Neuron (in vitro differentiated cells): ENCODE measurements around the gene NOL12.

Source experiments
- H2AFZ ChIP-seq: one replicate; pipeline ENCODE4 v1.6.1; 2013; ENCODE audit warnings: low read depth, mild to moderate bottlenecking, inconsistent platforms, low read length, moderate library complexity
- H3K27me3 ChIP-seq: one replicate; pipeline ENCODE4 v1.6.1; 2013; ENCODE audit warnings: low read length; ENCODE audit not compliant: insufficient read depth
- H3K36me3 ChIP-seq: one replicate; pipeline ENCODE4 v1.6.1; 2013; ENCODE audit warnings: low read length; ENCODE audit not compliant: insufficient read depth
- H3K4me1 ChIP-seq: one replicate; pipeline ENCODE4 v1.6.1; 2013; ENCODE audit warnings: low read length; ENCODE audit not compliant: insufficient read depth
- H3K4me3 ChIP-seq: 2 replicates; pipeline ENCODE4 v1.5.1; 2013; ENCODE audit warnings: mild to moderate bottlenecking, low read length, moderate library complexity
- H3K9me3 ChIP-seq: one replicate; pipeline ENCODE4 v1.6.1; 2013; ENCODE audit warnings: low read length

The NOL12 gene, protein sequence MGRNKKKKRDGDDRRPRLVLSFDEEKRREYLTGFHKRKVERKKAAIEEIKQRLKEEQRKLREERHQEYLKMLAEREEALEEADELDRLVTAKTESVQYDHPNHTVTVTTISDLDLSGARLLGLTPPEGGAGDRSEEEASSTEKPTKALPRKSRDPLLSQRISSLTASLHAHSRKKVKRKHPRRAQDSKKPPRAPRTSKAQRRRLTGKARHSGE

GRCh38 chr22:37686002-37686982 is at the start of gene NOL12:
NOL12 (plus strand) TSS chr22:37686343; CDS start chr22:37686393, 50 bp downstream.
- Histone ChIP-seq H3K4me3 (peak within 1 kb of the TSS; percentile 80), H3K4me1 (peaks cover 3% of the 10 kb centered on the region), H2AFZ (peak within 1 kb of the TSS; percentile 78), H3K27me3 (no peaks in the 10 kb centered on the region), H3K36me3 (peaks cover 14% of the 10 kb centered on the region), H3K9me3 (no peaks in the 10 kb centered on the region)

GRCh38 chr22:37636949-37637273 is 49.2 kb upstream of the NOL12 start:
- H2AFZ ChIP-seq: no peak overlapping the region
- peaks cover 7% of the 10 kb centered on the region for H3K36me3 ChIP-seq
- peaks cover 41% of the 10 kb centered on the region for H3K4me1 ChIP-seq
- H3K4me3 ChIP-seq: no peak overlapping the region
- no peaks in the 10 kb centered on the region for H3K27me3 ChIP-seq
- H3K9me3 ChIP-seq: no peaks in the 10 kb centered on the region

DNA sequence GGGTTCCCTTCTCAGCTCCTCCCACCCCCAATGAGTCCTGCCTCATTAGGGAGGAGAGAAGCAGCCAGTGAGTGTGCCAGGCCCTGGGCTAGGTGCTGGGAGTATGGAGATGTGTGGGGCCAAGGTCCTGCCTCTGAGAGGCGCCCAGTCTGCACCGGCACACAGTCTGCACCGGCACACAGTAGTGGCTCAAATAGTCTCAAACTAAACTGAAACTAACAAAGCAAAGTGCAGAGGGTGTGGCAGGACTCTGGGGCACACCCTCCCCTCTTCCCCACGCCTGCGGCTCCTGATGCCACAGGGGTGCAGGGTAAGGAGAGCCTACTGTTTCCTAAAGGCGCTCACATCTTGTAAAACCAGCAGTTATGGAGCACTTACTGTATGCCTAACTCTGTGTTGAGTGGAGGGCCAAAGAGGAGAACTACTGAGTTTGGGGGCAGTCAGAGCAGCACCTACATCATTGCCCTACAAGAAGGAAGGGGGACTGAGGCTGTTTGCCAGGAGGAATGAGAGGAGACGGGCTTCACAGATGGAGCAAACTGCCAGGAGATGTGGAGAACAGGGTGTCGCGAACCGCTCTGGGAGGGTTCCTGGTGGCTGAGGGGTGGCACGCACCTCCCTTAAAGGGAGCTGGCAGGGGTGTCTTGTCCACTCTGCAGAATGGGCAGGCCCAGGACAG is 47.6 kb upstream of the NOL12 start:
- Histone ChIP-seq H3K36me3 (no peaks in the 10 kb centered on the region), H3K4me1 (peaks cover 30% of the 10 kb centered on the region), H2AFZ (no peak overlapping the region), H3K4me3 (no peak overlapping the region), H3K9me3 (no peaks in the 10 kb centered on the region), H3K27me3 (no peaks in the 10 kb centered on the region)

DNA sequence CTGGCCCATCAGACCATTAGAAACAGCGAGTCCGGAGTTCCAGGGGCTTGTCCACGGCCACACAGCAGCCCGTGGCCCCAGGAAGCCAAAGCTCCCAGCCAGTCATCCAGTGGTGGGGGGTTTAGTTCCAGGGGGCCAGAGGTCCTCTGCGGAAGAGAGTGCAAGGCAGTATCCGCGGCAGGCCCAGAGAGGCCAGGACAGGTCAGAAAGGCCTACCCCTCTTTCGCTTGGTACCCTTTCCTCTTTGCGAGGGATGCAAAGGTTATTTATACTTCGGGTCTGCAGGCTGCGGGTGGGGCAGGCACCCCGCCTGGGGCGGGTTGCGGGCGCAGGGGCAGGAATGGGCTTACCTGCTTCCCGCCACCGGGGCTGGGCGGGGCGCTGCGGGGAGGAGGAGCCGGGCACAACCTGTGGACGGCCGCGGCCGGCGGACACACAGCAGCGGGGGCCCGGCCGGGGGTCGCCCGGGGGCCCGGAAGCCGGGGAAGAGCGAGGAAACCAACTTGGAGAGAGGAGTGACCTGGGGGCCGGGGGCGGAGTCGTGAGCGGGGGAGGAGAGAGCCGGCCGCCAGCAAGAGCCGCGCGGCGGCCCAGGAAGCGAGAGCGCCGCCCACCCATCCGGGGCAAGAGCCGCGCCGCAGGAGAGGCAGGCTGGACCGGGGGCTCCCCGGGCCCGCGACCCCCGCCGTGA is 46.9 kb upstream of the NOL12 start, which contains the start of gene SH3BP1:
TSS of gene SH3BP1 (plus strand) at position 600 of the 691 bp plus-strand sequence. CDS start 119 bp downstream, outside the sequence.
- Histone ChIP-seq H3K36me3 (no peaks in the 10 kb centered on the region), H3K4me1 (peaks cover 23% of the 10 kb centered on the region), H3K9me3 (no peaks in the 10 kb centered on the region), H3K27me3 (no peaks in the 10 kb centered on the region), H2AFZ (peak within 1 kb of the TSS; percentile 66), H3K4me3 (peak within 1 kb of the TSS; percentile 41)

DNA sequence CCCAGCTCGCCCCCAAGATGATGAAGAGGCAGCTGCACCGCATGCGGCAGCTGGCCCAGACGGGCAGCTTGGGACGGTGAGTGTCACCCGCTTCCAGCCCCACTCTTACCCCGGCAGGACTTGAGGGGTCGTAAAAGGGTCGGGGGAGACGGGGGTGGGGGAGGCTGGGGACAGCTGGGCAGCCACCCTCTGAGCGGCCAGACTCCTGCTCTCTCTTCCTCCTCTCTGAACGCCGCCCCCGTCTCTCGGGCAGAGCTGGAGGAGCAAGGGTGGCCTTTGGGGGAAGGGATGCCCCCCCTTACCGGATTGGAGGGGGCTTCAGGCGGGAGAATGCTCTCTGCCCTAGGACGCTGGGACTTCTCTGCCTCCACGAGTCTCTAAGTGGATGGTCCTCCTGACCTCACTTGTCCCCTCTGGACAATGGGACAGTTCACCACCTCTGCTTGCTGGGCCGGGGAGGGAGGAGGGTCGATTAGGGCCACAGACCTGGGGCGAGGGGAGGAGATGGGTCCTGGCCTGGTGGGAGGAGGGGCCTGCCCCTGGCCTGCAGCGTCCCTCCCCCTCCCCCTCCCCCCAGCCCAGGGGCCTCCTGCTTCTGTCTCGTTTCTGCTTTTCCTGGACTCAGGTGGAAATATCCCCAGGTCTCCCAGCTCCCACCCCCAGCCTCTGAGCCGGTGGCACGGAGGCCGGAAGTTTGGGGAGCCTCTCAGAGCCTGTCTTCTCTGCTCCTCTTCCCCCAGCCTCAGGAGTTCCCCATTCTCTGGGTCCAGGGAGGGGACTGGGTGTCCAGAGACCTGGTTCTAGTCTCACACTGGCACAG is 46.2 kb upstream of the NOL12 start:
- Histone ChIP-seq H3K27me3 (no peaks in the 10 kb centered on the region), H3K36me3 (no peaks in the 10 kb centered on the region), H3K9me3 (no peaks in the 10 kb centered on the region), H3K4me1 (peaks cover 16% of the 10 kb centered on the region), H2AFZ (peak overlapping the region; percentile 66), H3K4me3 (peak overlapping the region; percentile 41)

DNA sequence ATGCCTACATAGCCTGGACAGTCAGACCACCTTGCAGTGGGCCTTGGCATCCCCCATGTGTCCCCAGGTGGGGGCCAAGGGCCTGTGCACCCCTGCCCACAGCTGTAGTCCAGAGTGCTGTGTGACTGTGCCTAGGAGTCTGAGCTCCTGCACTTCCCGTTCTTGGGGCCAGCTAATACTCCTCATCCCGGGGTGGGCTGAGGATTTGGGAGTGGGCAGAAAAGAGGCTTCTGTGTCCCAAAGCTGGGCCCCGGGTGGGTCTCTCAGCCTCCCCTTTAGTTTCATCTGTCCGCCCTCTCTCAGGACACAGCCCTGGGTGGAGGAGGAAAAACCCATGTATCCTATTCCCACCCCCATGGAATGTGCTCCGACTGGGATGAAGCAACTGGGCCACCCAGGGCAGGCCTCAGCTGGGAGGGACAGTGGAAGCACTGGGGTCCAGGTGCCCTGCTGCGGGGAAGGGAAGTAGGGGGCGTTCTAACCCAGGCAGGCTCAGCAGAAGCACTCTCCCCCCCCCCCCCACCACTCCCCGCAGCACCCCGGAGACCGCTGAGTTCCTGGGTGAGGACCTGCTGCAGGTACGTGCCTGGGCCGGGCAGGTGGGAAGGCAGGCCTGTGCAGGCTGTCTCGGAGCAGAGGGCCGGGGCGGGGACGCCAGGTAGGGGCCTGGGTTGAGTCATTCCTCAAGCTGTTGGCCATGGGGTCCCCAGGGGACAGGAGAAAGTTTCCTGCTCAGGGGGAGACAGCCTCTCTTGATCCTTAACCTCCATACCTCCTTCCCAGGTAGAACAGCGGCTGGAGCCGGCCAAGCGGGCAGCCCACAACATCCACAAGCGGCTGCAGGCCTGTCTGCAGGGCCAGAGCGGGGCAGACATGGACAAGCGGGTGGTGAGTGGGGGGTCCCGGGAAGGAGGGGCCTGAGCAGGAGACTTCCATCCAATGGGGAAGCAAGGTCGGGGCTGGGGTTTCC is 45.3 kb upstream of the NOL12 start:
- Histone ChIP-seq H2AFZ (no peak overlapping the region), H3K4me3 (peak overlapping the region; percentile 1), H3K27me3 (no peaks in the 10 kb centered on the region), H3K4me1 (peaks cover 16% of the 10 kb centered on the region), H3K36me3 (no peaks in the 10 kb centered on the region), H3K9me3 (no peaks in the 10 kb centered on the region)

DNA sequence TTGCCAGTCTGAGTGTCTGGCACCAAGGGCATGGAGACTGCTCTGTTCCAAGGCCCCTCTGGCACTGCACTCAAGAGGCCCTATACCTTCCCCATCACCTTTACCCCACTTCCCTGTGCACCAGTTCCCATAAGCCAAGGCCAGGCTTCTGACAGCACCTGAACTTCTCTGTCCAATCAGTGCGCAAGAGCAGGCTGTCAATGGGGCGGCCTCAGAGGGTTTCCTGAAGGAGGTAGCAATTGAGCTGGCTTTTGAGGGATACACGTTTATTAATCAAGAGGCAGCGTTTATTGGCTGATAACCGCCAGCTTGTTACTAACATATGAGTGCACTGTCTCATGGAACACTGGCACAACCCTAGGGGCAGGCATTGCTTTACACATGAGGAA is 44.6 kb upstream of the NOL12 start:
- Histone ChIP-seq H3K9me3 (no peaks in the 10 kb centered on the region), H3K4me3 (no peak overlapping the region), H3K36me3 (no peaks in the 10 kb centered on the region), H3K27me3 (no peaks in the 10 kb centered on the region), H3K4me1 (peaks cover 14% of the 10 kb centered on the region), H2AFZ (no peak overlapping the region)

GRCh38 chr22:37643225-37643847 is 42.8 kb upstream of the NOL12 start:
- Histone ChIP-seq H3K27me3 (no peaks in the 10 kb centered on the region), H3K4me1 (peaks cover 14% of the 10 kb centered on the region), H3K9me3 (no peaks in the 10 kb centered on the region), H3K4me3 (no peak overlapping the region), H3K36me3 (no peaks in the 10 kb centered on the region), H2AFZ (no peak overlapping the region)

GRCh38 chr22:37647317-37647716 is 38.8 kb upstream of the NOL12 start:
- no peak overlapping the region for H2AFZ ChIP-seq
- H3K4me3 ChIP-seq: no peak overlapping the region
- H3K36me3 ChIP-seq: no peaks in the 10 kb centered on the region
- no peaks in the 10 kb centered on the region for H3K4me1 ChIP-seq
- no peaks in the 10 kb centered on the region for H3K9me3 ChIP-seq
- no peaks in the 10 kb centered on the region for H3K27me3 ChIP-seq

DNA sequence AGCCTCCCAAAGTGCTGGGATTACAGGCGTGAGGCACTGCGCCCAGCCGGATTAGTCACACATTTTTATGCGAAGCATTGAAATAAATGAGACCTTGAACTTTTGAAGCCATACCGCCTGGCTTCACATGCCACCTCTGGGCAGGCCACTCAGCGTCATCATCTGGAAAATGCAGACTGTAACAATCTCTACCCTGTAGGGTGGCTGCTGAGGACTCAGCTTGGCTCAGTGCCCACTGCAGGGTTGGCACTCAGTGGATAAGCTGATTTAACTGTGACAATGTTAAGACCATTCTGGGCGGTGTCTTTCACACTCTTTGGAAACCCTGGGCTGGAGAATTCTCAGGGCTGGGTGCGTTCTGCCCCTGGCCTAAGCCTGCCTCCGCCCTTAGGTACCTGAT is 38.2 kb upstream of the NOL12 start:
- H3K9me3 ChIP-seq: no peaks in the 10 kb centered on the region
- H3K4me1 ChIP-seq: no peaks in the 10 kb centered on the region
- no peaks in the 10 kb centered on the region for H3K27me3 ChIP-seq
- H2AFZ ChIP-seq: no peak overlapping the region
- H3K36me3 ChIP-seq: no peaks in the 10 kb centered on the region
- H3K4me3 ChIP-seq: no peak overlapping the region

GRCh38 chr22:37650463-37651136 is 35.5 kb upstream of the NOL12 start:
- no peak overlapping the region for H2AFZ ChIP-seq
- no peaks in the 10 kb centered on the region for H3K9me3 ChIP-seq
- H3K4me1 ChIP-seq: no peaks in the 10 kb centered on the region
- no peaks in the 10 kb centered on the region for H3K27me3 ChIP-seq
- no peak overlapping the region for H3K4me3 ChIP-seq
- H3K36me3 ChIP-seq: no peaks in the 10 kb centered on the region
